Astrocyte (in vitro differentiated cells and primary cell): ENCODE measurements around the gene HIVEP2.

ENCODE experiments used
- EZH2 ChIP-seq: IDR thresholded peaks from 2 replicates; pipeline ENCODE4 v1.6.1; 2012; ENCODE audit warnings: mild to moderate bottlenecking, low read length, inconsistent platforms; ENCODE audit not compliant: insufficient read depth
- TF ChIP-seq, protein P1 (sequence below): IDR thresholded peaks from 2 replicates; pipeline ENCODE4 v1.5.1; 2011; ENCODE audit warnings: low read depth, mild to moderate bottlenecking, inconsistent platforms, low read length, moderate library complexity; ENCODE audit not compliant: insufficient read depth

DNA sequence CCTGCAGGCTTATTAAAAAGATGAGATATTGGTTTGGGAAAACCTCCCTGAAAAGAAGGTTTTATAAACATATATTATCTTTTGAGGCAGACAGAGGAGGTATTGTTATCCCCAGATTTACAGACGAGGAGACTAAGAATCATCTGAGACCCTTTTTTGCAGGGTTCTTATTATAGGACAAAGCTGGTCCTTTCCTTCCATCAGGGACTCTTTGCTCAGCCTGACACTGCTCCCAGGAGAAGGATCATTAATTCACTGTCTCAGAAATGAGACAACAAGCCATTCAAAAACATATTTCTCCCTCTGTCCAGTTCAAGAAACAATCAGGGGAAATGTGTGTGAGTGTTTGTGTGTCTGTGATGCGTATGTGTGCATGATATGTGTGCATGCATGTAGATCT is 33.5 kb downstream of the HIVEP2 start:
- TF ChIP-seq EZH2 = no peak
- TF ChIP-seq, protein P1, sequence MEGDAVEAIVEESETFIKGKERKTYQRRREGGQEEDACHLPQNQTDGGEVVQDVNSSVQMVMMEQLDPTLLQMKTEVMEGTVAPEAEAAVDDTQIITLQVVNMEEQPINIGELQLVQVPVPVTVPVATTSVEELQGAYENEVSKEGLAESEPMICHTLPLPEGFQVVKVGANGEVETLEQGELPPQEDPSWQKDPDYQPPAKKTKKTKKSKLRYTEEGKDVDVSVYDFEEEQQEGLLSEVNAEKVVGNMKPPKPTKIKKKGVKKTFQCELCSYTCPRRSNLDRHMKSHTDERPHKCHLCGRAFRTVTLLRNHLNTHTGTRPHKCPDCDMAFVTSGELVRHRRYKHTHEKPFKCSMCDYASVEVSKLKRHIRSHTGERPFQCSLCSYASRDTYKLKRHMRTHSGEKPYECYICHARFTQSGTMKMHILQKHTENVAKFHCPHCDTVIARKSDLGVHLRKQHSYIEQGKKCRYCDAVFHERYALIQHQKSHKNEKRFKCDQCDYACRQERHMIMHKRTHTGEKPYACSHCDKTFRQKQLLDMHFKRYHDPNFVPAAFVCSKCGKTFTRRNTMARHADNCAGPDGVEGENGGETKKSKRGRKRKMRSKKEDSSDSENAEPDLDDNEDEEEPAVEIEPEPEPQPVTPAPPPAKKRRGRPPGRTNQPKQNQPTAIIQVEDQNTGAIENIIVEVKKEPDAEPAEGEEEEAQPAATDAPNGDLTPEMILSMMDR = no peak
